Astrocyte (in vitro differentiated cells and primary cell): ENCODE measurements around the gene PSTK. TPM values are rescaled to one million over a fixed set of nuclear protein-coding genes. Genes with fewer than 3 reads are reported as not detected.

Source experiments
- DNase-seq: peaks from one replicate; pipeline ENCODE4 v3.0.0-alpha.2; 2010; ENCODE audit warnings: low read depth
- FAIRE-seq: peaks from 2 replicates; lab custom pipeline; 2011; peaks lifted over from hg19 to GRCh38; lab: Jason Lieb, UNC
- H2AFZ ChIP-seq: 2 replicates; pipeline ENCODE4 v1.6.0; 2012; ENCODE audit warnings: low read depth, low read length, inconsistent platforms
- H3K27ac ChIP-seq: 2 replicates; pipeline ENCODE4 v1.5.1; 2011; ENCODE audit warnings: low read depth, low read length, inconsistent platforms
- H3K27me3 ChIP-seq: 2 replicates; pipeline ENCODE4 v1.6.0; 2011; ENCODE audit warnings: low read length, inconsistent platforms; ENCODE audit not compliant: insufficient read depth
- H3K36me3 ChIP-seq: 2 replicates; pipeline ENCODE4 v1.5.1; 2011; ENCODE audit warnings: low read length, inconsistent platforms; ENCODE audit not compliant: insufficient read depth
- H3K4me1 ChIP-seq: 2 replicates; pipeline ENCODE4 v1.5.1; 2011; ENCODE audit warnings: low read length, inconsistent platforms; ENCODE audit not compliant: insufficient read depth
- H3K4me2 ChIP-seq: 2 replicates; pipeline ENCODE4 v1.6.0; 2012; ENCODE audit warnings: low read length, inconsistent platforms
- H3K4me3 ChIP-seq: 2 replicates; pipeline ENCODE4 v1.5.1; 2011; ENCODE audit warnings: low read depth, mild to moderate bottlenecking, low read length, inconsistent platforms; ENCODE audit not compliant: insufficient read depth
- H3K79me2 ChIP-seq: 2 replicates; pipeline ENCODE4 v1.6.0; 2012; ENCODE audit warnings: mild to moderate bottlenecking, low read length, inconsistent platforms; ENCODE audit not compliant: insufficient read depth
- H3K9ac ChIP-seq: 2 replicates; pipeline ENCODE4 v1.6.0; 2012; ENCODE audit warnings: mild to moderate bottlenecking, low read length, inconsistent platforms
- H3K9me3 ChIP-seq: 2 replicates; pipeline ENCODE4 v1.5.1; 2012; ENCODE audit warnings: low read depth, mild to moderate bottlenecking, low read length, inconsistent platforms; ENCODE audit not compliant: insufficient read depth
- H4K20me1 ChIP-seq: 2 replicates; pipeline ENCODE4 v1.6.0; 2012; ENCODE audit warnings: low read length, inconsistent platforms; ENCODE audit not compliant: insufficient read depth
- H3K27ac Mint-ChIP-seq: one replicate; pipeline ENCODE4 v1.8.0; 2021; ENCODE audit warnings: mild to moderate bottlenecking, mixed read lengths; ENCODE audit not compliant: unreplicated experiment
- H3K27me3 Mint-ChIP-seq: one replicate; pipeline ENCODE4 v1.8.0; 2021; ENCODE audit warnings: low read depth, mixed read lengths; ENCODE audit not compliant: unreplicated experiment
- H3K36me3 Mint-ChIP-seq: one replicate; pipeline ENCODE4 v1.8.0; 2021; ENCODE audit warnings: low read depth, mixed read lengths; ENCODE audit not compliant: unreplicated experiment
- H3K4me1 Mint-ChIP-seq: one replicate; pipeline ENCODE4 v1.8.0; 2021; ENCODE audit warnings: low read depth, mixed read lengths; ENCODE audit not compliant: unreplicated experiment
- H3K4me3 Mint-ChIP-seq: one replicate; pipeline ENCODE4 v1.8.0; 2021; ENCODE audit warnings: mild to moderate bottlenecking, moderate library complexity, mixed read lengths; ENCODE audit not compliant: unreplicated experiment
- H3K9me3 Mint-ChIP-seq: one replicate; pipeline ENCODE4 v1.8.0; 2021; ENCODE audit warnings: mild to moderate bottlenecking, mixed read lengths; ENCODE audit not compliant: unreplicated experiment
- CTCF ChIP-seq: IDR thresholded peaks from 2 replicates; pipeline ENCODE4 v1.5.1; 2011; ENCODE audit warnings: low read depth, mild to moderate bottlenecking, inconsistent platforms, low read length, moderate library complexity; ENCODE audit not compliant: insufficient read depth
- EZH2 ChIP-seq: IDR thresholded peaks from 2 replicates; pipeline ENCODE4 v1.6.1; 2012; ENCODE audit warnings: mild to moderate bottlenecking, low read length, inconsistent platforms; ENCODE audit not compliant: insufficient read depth
- total RNA-seq: library from RNA; stranded (reverse); gene quantifications from 2 replicates; pipeline ENCODE4 v1.2.1, GENCODE V29; 2021

The PSTK gene
- total RNA-seq, 1 donor from 2014 or later = 4.8 TPM

DNA sequence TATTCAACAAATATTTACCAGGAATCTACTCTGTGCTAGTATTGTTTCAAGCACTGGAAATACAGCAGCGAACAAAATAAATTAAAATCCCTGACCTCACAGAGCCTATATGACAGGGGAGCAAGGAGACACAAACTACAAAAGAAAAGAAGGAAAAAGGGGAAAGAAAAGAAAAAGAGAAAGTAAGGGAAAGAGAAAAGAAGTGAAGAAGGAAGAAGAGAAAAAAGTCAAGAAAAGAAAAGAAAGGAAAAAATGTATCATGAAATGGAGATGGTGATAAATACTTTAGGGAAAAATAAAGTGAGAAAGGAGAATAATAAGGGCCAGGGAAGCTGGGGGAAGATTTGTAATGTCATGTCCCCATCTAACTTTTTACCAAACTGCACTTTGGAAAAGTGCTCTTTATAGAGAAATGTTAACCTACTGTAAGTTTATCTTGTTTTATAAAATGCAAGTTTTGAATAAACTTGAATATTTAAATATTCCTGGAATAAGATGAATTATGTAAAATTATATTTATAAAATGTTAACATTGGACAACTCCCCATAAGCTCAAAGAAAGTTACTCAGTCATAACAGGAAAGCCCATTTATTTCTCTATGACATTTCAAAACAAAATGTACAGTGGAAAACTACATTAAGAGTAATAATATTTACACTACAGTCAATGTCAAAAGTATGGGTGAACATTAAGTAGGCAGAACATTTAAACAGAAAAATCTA, 40.9 kb upstream of the PSTK start:
- H3K4me1 ChIP-seq = peaks cover 8% of the 10 kb centered on the region
- FAIRE-seq (no peak), DNase-seq (no peak)
- Mint-ChIP-seq H3K4me1 (no peaks in the 10 kb centered on the region), H3K9me3 (no peaks in the 10 kb centered on the region), H3K36me3 (peaks cover 7% of the 10 kb centered on the region), H3K27me3 (no peaks in the 10 kb centered on the region), H3K4me3 (no peak overlapping the region), H3K27ac (no peak overlapping the region)
- H3K9ac ChIP-seq = no peak overlapping the region
- H3K27me3 ChIP-seq = no peaks in the 10 kb centered on the region
- H4K20me1 ChIP-seq = peaks cover 4% of the 10 kb centered on the region
- no peak overlapping the region for H2AFZ ChIP-seq
- TF ChIP-seq CTCF = no peak
- TF ChIP-seq EZH2 = no peak
- peak overlapping the region; percentile 59 for H3K27ac ChIP-seq
- H3K9me3 ChIP-seq = no peaks in the 10 kb centered on the region
- H3K36me3 ChIP-seq = peaks cover 14% of the 10 kb centered on the region
- H3K79me2 ChIP-seq = peaks cover 7% of the 10 kb centered on the region
- no peak overlapping the region for H3K4me3 ChIP-seq
- H3K4me2 ChIP-seq = peak overlapping the region; percentile 12

DNA sequence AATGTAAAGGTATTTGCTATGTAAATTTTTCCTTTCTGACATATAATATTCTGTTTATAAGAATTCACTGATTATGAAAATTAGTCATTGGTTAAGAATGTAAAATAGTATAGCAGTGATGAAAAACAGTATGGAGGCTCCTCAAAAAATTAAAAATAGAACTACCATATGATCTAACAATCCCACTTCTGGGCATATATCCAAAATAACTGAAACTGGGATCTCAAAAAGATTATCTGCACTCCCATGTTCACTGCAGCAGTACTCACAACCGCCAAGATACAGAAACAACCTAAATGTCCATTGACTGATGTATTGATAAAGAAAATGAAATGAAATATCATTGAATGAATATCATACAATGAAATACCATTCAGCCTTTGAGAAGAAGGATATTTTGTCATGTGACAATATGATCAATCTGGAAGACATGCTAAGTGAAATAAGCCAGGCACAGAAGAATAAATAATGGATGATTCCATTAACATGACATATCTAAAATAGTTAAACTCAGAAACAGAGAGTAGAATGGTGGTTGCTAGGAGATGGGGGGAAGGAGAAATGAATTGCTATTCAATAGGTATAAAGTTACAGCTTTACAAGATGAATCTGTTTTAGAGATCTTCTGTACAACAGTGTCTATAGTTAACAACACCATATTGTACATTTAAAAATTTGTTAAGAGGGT, 40.2 kb upstream of the PSTK start:
- Mint-ChIP-seq H3K9me3 (no peaks in the 10 kb centered on the region), H3K27ac (no peak overlapping the region), H3K4me3 (no peak overlapping the region), H3K36me3 (peaks cover 7% of the 10 kb centered on the region), H3K27me3 (no peaks in the 10 kb centered on the region), H3K4me1 (no peaks in the 10 kb centered on the region)
- Histone ChIP-seq H4K20me1 (peaks cover 4% of the 10 kb centered on the region), H3K27ac (peak overlapping the region; percentile 66), H3K9me3 (no peaks in the 10 kb centered on the region), H3K27me3 (no peaks in the 10 kb centered on the region), H3K4me3 (no peak overlapping the region), H3K9ac (no peak overlapping the region), H3K4me1 (peaks cover 8% of the 10 kb centered on the region), H2AFZ (no peak overlapping the region), H3K4me2 (peak overlapping the region; percentile 46), H3K36me3 (peaks cover 14% of the 10 kb centered on the region), H3K79me2 (peaks cover 7% of the 10 kb centered on the region)
- no peak for TF ChIP-seq EZH2
- peak; percentile 64 for DNase-seq
- no peak for FAIRE-seq

- no peak overlapping the region for H3K27ac ChIP-seq
- H3K27ac Mint-ChIP-seq = no peak overlapping the region
- no peak for TF ChIP-seq CTCF
- no peak for TF ChIP-seq EZH2
- DNase-seq (no peak), FAIRE-seq (no peak)
- H3K9ac ChIP-seq = no peak overlapping the region
- H3K9me3 ChIP-seq = peaks cover under 1% of the 10 kb centered on the region
- no peak overlapping the region for H2AFZ ChIP-seq
- H3K27me3 ChIP-seq = no peaks in the 10 kb centered on the region
- no peaks in the 10 kb centered on the region for H3K36me3 ChIP-seq
- H3K4me2 ChIP-seq = no peak overlapping the region
- H3K79me2 ChIP-seq = peaks cover 16% of the 10 kb centered on the region
- peaks cover 9% of the 10 kb centered on the region for H3K4me1 Mint-ChIP-seq
- peaks cover 4% of the 10 kb centered on the region for H4K20me1 ChIP-seq
- H3K9me3 Mint-ChIP-seq = peaks cover 2% of the 10 kb centered on the region
- H3K36me3 Mint-ChIP-seq = peaks cover 5% of the 10 kb centered on the region
- H3K4me1 ChIP-seq = peaks cover 4% of the 10 kb centered on the region
- no peaks in the 10 kb centered on the region for H3K27me3 Mint-ChIP-seq
- H3K4me3 Mint-ChIP-seq = no peak overlapping the region
- no peak overlapping the region for H3K4me3 ChIP-seq
Measured at GRCh38 chr10:122949296-122949695, 30.9 kb upstream of the PSTK start.
